SK-N-SH treated with all-trans-retinoic acid at 6 μM for 48 hours (cell line): ENCODE data around the gene RAB3B.
"Not testable (repeated sequence)": the region's sequence is repeated elsewhere in the genome, so short reads cannot be mapped to it uniquely, and the experiment has no call there.

Source experiments
- ATAC-seq: fragments of 200-7000 bp; cut with Tn5 transposase; 3 replicates; pipeline ENCODE4 v1.9.1; 2020; ENCODE audit warnings: mild to moderate bottlenecking, moderate library complexity
- ARNTL ChIP-seq: fragments of 450-650 bp; formaldehyde crosslinking; IDR thresholded peaks from 2 replicates; pipeline ENCODE4 v1.5.0; 2020; ENCODE audit warnings: low read depth, mild to moderate bottlenecking, moderate library complexity, borderline replicate concordance
- CSDC2 ChIP-seq: fragments of 250-450 bp; sonication (Bioruptor Pico); IDR thresholded peaks from 2 replicates; pipeline ENCODE4 v1.5.0; 2020; ENCODE audit warnings: mild to moderate bottlenecking, moderate library complexity
- ESRRG ChIP-seq: fragments of 250-450 bp; sonication (Bioruptor Pico); IDR thresholded peaks from 2 replicates; pipeline ENCODE4 v1.6.1; 2021; ENCODE audit warnings: mild to moderate bottlenecking
- GLIS3 ChIP-seq: fragments of 250-450 bp; sonication (Bioruptor Pico); IDR thresholded peaks from 2 replicates; pipeline ENCODE4 v1.5.0; 2020; ENCODE audit warnings: mild to moderate bottlenecking, moderate library complexity
- ISL1 ChIP-seq: fragments of 250-450 bp; sonication (Bioruptor Pico); IDR thresholded peaks from 2 replicates; pipeline ENCODE4 v2.1.2; 2022; ENCODE audit warnings: mild to moderate bottlenecking, moderate library complexity
- OSR1 ChIP-seq: fragments of 250-450 bp; sonication (Bioruptor Pico); IDR thresholded peaks from 2 replicates; pipeline ENCODE4 v1.8.0; 2022; ENCODE audit warnings: moderate library complexity, mild to moderate bottlenecking, inconsistent platforms
- PATZ1 ChIP-seq: fragments of 250-450 bp; sonication (Bioruptor Pico); IDR thresholded peaks from 2 replicates; pipeline ENCODE4 v1.8.0; 2020; ENCODE audit warnings: mild to moderate bottlenecking, moderate library complexity, borderline replicate concordance
- POU6F1 ChIP-seq: fragments of 250-450 bp; sonication (Bioruptor Pico); IDR thresholded peaks from 2 replicates; pipeline ENCODE4 v1.8.0; 2021; ENCODE audit warnings: low read depth, mild to moderate bottlenecking, moderate library complexity, borderline replicate concordance
- PPARA ChIP-seq: fragments of 250-450 bp; sonication (Bioruptor Pico); IDR thresholded peaks from 2 replicates; pipeline ENCODE4 v1.5.0; 2020; ENCODE audit warnings: mild to moderate bottlenecking, borderline replicate concordance
- RARB ChIP-seq: fragments of 250-450 bp; sonication (Bioruptor Pico); IDR thresholded peaks from 2 replicates; pipeline ENCODE4 v1.8.0; 2021; ENCODE audit warnings: mild to moderate bottlenecking, moderate library complexity
- SNAI2 ChIP-seq: fragments of 250-450 bp; sonication (Bioruptor Pico); IDR thresholded peaks from 2 replicates; pipeline ENCODE4 v1.5.0; 2020; ENCODE audit warnings: mild to moderate bottlenecking, moderate library complexity
- TCF4 ChIP-seq: fragments of 250-450 bp; sonication (Bioruptor Pico); IDR thresholded peaks from 2 replicates; pipeline ENCODE4 v1.8.0; 2021; ENCODE audit warnings: mild to moderate bottlenecking, moderate library complexity, borderline replicate concordance
- TOX ChIP-seq: fragments of 250-450 bp; sonication (Bioruptor Pico); IDR thresholded peaks from 2 replicates; pipeline ENCODE4 v1.8.0; 2021; ENCODE audit warnings: mild to moderate bottlenecking, moderate library complexity, borderline replicate concordance
- ZC3H10 ChIP-seq: fragments of 250-450 bp; sonication (Bioruptor Pico); IDR thresholded peaks from 2 replicates; pipeline ENCODE4 v1.5.1; 2021; ENCODE audit warnings: mild to moderate bottlenecking, moderate library complexity
- ZFP30 ChIP-seq: fragments of 450-650 bp; formaldehyde crosslinking; IDR thresholded peaks from 2 replicates; pipeline ENCODE4 v1.5.0; 2022; ENCODE audit warnings: mild to moderate bottlenecking, moderate library complexity
- ZNF565 ChIP-seq: fragments of 450-650 bp; formaldehyde crosslinking; conservative IDR thresholded peaks from 2 replicates; pipeline ENCODE4 v1.5.0; 2020; ENCODE audit warnings: low read depth, mild to moderate bottlenecking, moderate library complexity
- ZNF8 ChIP-seq: fragments of 450-650 bp; formaldehyde crosslinking; IDR thresholded peaks from 2 replicates; pipeline ENCODE4 v1.5.0; 2020; ENCODE audit warnings: mild to moderate bottlenecking, moderate library complexity
- TF ChIP-seq, protein P1 (sequence below): fragments of 250-450 bp; sonication (Bioruptor Pico); IDR thresholded peaks from 2 replicates; pipeline ENCODE4 v1.5.1; 2021; ENCODE audit warnings: mild to moderate bottlenecking, moderate library complexity
- TF ChIP-seq, protein P2 (sequence below): fragments of 250-450 bp; sonication (Bioruptor Pico); IDR thresholded peaks from 2 replicates; pipeline ENCODE4 v1.5.1; 2020; ENCODE audit warnings: low read depth, mild to moderate bottlenecking, moderate library complexity

The RAB3B gene

DNA sequence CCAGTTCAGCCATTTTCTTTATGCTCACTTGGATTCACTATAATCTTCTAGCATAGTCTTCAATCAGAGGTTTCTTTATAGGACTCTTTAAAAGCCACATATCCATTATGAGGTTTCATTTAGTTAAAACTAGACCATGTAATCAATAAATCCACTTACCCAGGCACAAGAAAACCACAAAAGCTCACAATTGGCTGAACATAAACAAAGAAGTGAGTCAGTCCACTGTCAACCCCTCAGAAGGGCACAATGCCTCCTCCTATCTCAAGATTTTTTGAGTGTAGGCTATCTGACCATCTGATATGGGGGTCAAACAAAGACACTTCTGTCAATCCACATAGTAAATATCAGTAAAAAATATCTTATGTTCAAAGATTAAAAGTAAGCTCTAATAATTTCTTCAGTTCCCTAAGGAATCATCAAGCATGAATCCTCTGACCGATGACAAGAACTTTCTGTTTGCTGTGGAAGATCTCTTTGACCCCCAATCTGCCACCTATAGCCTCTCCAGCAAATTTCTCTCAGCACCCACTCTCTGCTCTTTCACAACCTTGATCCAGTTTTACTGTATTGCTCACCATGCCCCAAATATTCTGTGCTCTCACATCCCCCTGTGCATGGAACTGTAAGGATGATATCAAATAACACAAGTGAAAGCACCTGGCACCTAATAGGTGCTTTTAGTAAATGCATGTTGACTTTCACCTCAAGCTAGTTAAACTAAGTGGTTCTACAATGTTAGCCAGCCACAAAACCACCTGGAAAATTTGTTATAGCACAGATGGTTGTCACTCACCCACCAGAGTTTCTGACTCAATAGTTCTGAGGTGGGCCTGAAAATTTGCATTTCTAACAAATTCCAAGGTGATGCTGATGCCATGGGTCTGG is 16.7 kb downstream of the RAB3B start:
- TF ChIP-seq CSDC2 = no peak
- TF ChIP-seq ZFP30 (CRISPR knock-in tag) = no peak
- TF ChIP-seq PPARA (CRISPR knock-in tag) = no peak
- no peak for TF ChIP-seq GLIS3 (CRISPR knock-in tag)
- no peak for TF ChIP-seq TCF4
- TF ChIP-seq, protein P1, sequence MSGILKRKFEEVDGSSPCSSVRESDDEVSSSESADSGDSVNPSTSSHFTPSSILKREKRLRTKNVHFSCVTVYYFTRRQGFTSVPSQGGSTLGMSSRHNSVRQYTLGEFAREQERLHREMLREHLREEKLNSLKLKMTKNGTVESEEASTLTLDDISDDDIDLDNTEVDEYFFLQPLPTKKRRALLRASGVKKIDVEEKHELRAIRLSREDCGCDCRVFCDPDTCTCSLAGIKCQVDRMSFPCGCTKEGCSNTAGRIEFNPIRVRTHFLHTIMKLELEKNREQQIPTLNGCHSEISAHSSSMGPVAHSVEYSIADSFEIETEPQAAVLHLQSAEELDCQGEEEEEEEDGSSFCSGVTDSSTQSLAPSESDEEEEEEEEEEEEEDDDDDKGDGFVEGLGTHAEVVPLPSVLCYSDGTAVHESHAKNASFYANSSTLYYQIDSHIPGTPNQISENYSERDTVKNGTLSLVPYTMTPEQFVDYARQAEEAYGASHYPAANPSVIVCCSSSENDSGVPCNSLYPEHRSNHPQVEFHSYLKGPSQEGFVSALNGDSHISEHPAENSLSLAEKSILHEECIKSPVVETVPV (CRISPR knock-in tag) = no peak
- no peak for TF ChIP-seq ISL1
- TF ChIP-seq TOX (CRISPR knock-in tag) = no peak
- no peak for TF ChIP-seq ARNTL (CRISPR knock-in tag)
- TF ChIP-seq ZC3H10 (CRISPR knock-in tag) = no peak
- no peak for TF ChIP-seq OSR1 (CRISPR knock-in tag)
- no peak for ATAC-seq

GRCh38 chr1:51969038-51969705 is 21.3 kb downstream of the RAB3B start:
- peak; percentile 87 for ATAC-seq
- no peak for TF ChIP-seq ZNF565 (CRISPR knock-in tag)
- no peak for TF ChIP-seq RARB (CRISPR knock-in tag)
- TF ChIP-seq ISL1 = no peak
- TF ChIP-seq, protein P2, sequence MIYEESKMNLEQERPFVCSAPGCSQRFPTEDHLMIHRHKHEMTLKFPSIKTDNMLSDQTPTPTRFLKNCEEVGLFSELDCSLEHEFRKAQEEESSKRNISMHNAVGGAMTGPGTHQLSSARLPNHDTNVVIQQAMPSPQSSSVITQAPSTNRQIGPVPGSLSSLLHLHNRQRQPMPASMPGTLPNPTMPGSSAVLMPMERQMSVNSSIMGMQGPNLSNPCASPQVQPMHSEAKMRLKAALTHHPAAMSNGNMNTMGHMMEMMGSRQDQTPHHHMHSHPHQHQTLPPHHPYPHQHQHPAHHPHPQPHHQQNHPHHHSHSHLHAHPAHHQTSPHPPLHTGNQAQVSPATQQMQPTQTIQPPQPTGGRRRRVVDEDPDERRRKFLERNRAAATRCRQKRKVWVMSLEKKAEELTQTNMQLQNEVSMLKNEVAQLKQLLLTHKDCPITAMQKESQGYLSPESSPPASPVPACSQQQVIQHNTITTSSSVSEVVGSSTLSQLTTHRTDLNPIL (CRISPR knock-in tag) = no peak
- TF ChIP-seq PPARA (CRISPR knock-in tag) = no peak
- no peak for TF ChIP-seq PATZ1 (CRISPR knock-in tag)
- no peak for TF ChIP-seq ZNF8 (CRISPR knock-in tag)
- no peak for TF ChIP-seq SNAI2
- TF ChIP-seq ARNTL (CRISPR knock-in tag) = no peak
- TF ChIP-seq, protein P1 (CRISPR knock-in tag) = no peak
- no peak for TF ChIP-seq ESRRG (CRISPR knock-in tag)
- no peak for TF ChIP-seq POU6F1 (CRISPR knock-in tag)

GRCh38 chr1:51968632-51969031 is 21.9 kb downstream of the RAB3B start:
- ATAC-seq = no peak

DNA sequence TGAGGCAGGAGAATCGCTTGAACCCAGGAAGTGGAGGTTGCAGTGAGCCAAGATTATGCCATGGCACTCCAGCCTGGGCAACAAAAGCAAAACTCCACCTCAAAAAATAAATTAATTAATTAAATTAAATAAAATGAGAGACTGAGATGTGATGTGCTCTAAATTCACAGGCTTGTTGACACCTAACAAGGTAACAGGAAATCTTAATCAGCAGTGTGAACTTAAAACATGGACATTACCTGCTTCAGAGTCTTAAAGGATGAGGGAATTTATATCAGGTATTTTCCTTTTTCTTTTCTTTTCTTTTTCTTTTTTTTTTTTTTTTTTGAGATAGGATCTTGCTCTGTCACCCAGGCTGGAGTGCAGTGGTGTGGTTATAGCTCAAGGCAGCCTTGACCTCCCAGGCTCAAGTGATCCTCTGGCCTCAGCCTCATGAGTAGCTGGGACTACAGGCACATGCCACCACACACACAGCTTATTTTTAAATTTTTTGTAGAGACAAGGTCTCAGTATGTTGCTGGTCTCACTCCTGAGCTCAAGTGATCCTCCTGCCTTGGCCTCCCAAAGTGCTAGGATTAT is 23.2 kb downstream of the RAB3B start:
- ATAC-seq = not testable (repeated sequence)

More at GRCh38 chr1:51968632-51969031, 21.9 kb downstream of the RAB3B start:
- TF ChIP-seq TCF4 = no peak
- TF ChIP-seq, all 23 proteins: peak for 0
